Measurements from ENCODE around the gene AXIN1.
"Not testable (repeated sequence)": the region's sequence is repeated elsewhere in the genome, so short reads cannot be mapped to it uniquely, and the experiment has no call there.

AXIN1 gene

GRCh38 chr16:352547-353403 lies at the start of gene AXIN1:
TSS of gene AXIN1 (minus strand) at chr16:352723. CDS start at chr16:347025, 5,698 bp downstream.
- DNase-seq = peak; percentile 90 to 93

- peak; percentile 83 to 97 for DNase-seq
These were observed 49.2 kb upstream of the AXIN1 start, which contains the start of gene DECR2 for GRCh38 chr16:401468-402348. TSS of gene DECR2 (plus strand) at chr16:401885. CDS start at chr16:401964, 79 bp downstream.

GRCh38 chr16:400061-400591 lies 47.6 kb upstream of the AXIN1 start:
- no peak for DNase-seq

- DNase-seq = no peak
These were observed 47.0 kb upstream of the AXIN1 start for GRCh38 chr16:399340-400019.

- no peak for DNase-seq
These were observed 46.2 kb upstream of the AXIN1 start for GRCh38 chr16:398561-399339.

- peak; percentile 37 to 47 for DNase-seq
These were observed 45.3 kb upstream of the AXIN1 start for GRCh38 chr16:397736-398332.

- no peak for DNase-seq
These were observed 44.7 kb upstream of the AXIN1 start, which contains the start of gene NME4 for GRCh38 chr16:397135-397661. TSS of gene NME4 (plus strand) at chr16:397199. CDS start at chr16:397223, 24 bp downstream.

- DNase-seq = no peak
These were observed 44.1 kb upstream of the AXIN1 start for GRCh38 chr16:396605-397004.

GRCh38 chr16:396199-396598 lies 43.7 kb upstream of the AXIN1 start:
- no peak for DNase-seq

- DNase-seq = no peak
These were observed 40.0 kb upstream of the AXIN1 start for GRCh38 chr16:392450-393030.

GRCh38 chr16:391885-392335 lies 39.4 kb upstream of the AXIN1 start:
- DNase-seq = no peak

GRCh38 chr16:389352-389751 lies 36.8 kb upstream of the AXIN1 start:
- DNase-seq = no peak

- not testable (repeated sequence) for DNase-seq
These were observed 35.5 kb upstream of the AXIN1 start for GRCh38 chr16:387761-388666.

GRCh38 chr16:386641-387156 lies 34.2 kb upstream of the AXIN1 start:
- DNase-seq = peak; percentile 23 to 45

- no peak for DNase-seq
These were observed 31.0 kb upstream of the AXIN1 start for GRCh38 chr16:383326-384051.

GRCh38 chr16:381789-382717 lies 29.5 kb upstream of the AXIN1 start, which contains the start of gene PGAP6:
TSS of gene PGAP6 (minus strand) at chr16:381978. CDS start at chr16:381821, 157 bp downstream.
- peak; percentile 52 to 69 for DNase-seq
